Measurements from ENCODE around the gene PAFAH1B1.

- no peak for TF ChIP-seq EP300 (IDR thresholded peaks at IDR 0.05)
- no peak for TF ChIP-seq CTCF (IDR thresholded peaks at IDR 0.05)
- TF ChIP-seq POLR2A (IDR thresholded peaks at IDR 0.05), result no peak
Measured at GRCh38 chr17:2563543-2563942, 29.9 kb upstream of the PAFAH1B1 start.
